Fibroblast of lung (primary cell): ENCODE measurements around the gene CSAG1. TPM values are rescaled to one million over a fixed set of nuclear protein-coding genes. Genes with fewer than 3 reads are reported as not detected.
"Not testable (repeated sequence)": the region's sequence is repeated elsewhere in the genome, so short reads cannot be mapped to it uniquely, and the experiment has no call there.

ENCODE experiments used
- DNase-seq, 2 donors: peaks; one replicate each; pipeline versions ENCODE4 v3.0.0 to v3.0.0-alpha.2; 2010; ENCODE audit warnings: low read depth in 2 of 2
- H2AFZ ChIP-seq: 2 replicates; pipeline ENCODE4 v1.5.1; 2012; ENCODE audit warnings: low read length, control low read depth, inconsistent platforms
- H3K27ac ChIP-seq: 2 replicates; pipeline ENCODE4 v1.5.1; 2011; ENCODE audit warnings: low read length, control low read depth; ENCODE audit not compliant: insufficient read depth
- H3K27me3 ChIP-seq: 2 replicates; pipeline ENCODE4 v1.5.1; 2011; ENCODE audit warnings: mild to moderate bottlenecking, low read length; ENCODE audit not compliant: control insufficient read depth, insufficient read depth
- H3K36me3 ChIP-seq: 2 replicates; pipeline ENCODE4 v1.5.1; 2011; ENCODE audit warnings: low read length; ENCODE audit not compliant: control insufficient read depth, insufficient read depth
- H3K4me1 ChIP-seq: 2 replicates; pipeline ENCODE4 v1.5.1; 2011; ENCODE audit warnings: low read length; ENCODE audit not compliant: control insufficient read depth, insufficient read depth; ENCODE audit errors: extremely low read depth
- H3K4me2 ChIP-seq: 2 replicates; pipeline ENCODE4 v1.5.1; 2011; ENCODE audit warnings: low read length, control low read depth; ENCODE audit not compliant: insufficient read depth; ENCODE audit errors: extremely low read depth
- H3K4me3 ChIP-seq, 4 experiments: fragments of 200-600 bp in 1 of 4; sonication (generic) in 1 of 4; replicated peaks in 1 of 4; 2 replicates each; pipeline ENCODE4 v1.5.1; 2011 to 2016; ENCODE audit warnings: low read length in 4 of 4, low read depth in 3 of 4, mild to moderate bottlenecking in 3 of 4, control low read depth in 2 of 4, inconsistent platforms in 1 of 4, mixed read lengths in 1 of 4; ENCODE audit not compliant: insufficient read depth in 1 of 4; ENCODE audit errors: control extremely low read depth in 1 of 4
- H3K79me2 ChIP-seq: 2 replicates; pipeline ENCODE4 v1.5.1; 2012; ENCODE audit warnings: mild to moderate bottlenecking, low read length, inconsistent platforms; ENCODE audit not compliant: control insufficient read depth, insufficient read depth
- H3K9ac ChIP-seq: 2 replicates; pipeline ENCODE4 v1.5.1; 2011; ENCODE audit warnings: mild to moderate bottlenecking, low read length, control low read depth; ENCODE audit not compliant: insufficient read depth
- H3K9me3 ChIP-seq: 2 replicates; pipeline ENCODE4 v1.5.1; 2012; ENCODE audit warnings: low read depth, low read length; ENCODE audit not compliant: control insufficient read depth, insufficient read depth
- H4K20me1 ChIP-seq: 2 replicates; pipeline ENCODE4 v1.5.1; 2011; ENCODE audit warnings: low read length; ENCODE audit not compliant: control insufficient read depth, insufficient read depth; ENCODE audit errors: extremely low read depth
- polyA plus RNA-seq, 2 donors: library from polyadenylated mRNA; depleted of rRNA in 1 of 2; stranded (reverse) in 1 of 2; unstranded in 1 of 2; fragments of >200 nt; gene quantifications; 2 replicates each; pipeline ENCODE4 v1.2.1, GENCODE V29; 2011 to 2012; ENCODE audit warnings: missing spikeins in 1 of 2
- total RNA-seq: library from RNA; depleted of rRNA; stranded (reverse); fragments of >200 nt; gene quantifications from 2 replicates; pipeline ENCODE4 v1.2.1, GENCODE V29; 2014

CSAG1 gene
- total and polyA plus RNA-seq, 2 donors (not counting 1 experiment from before 2014, with no cell fraction given), result not detected

- H3K79me2 ChIP-seq, H3K27me3 ChIP-seq, H3K4me3 ChIP-seq, H3K4me1 ChIP-seq, H3K27ac ChIP-seq, H3K9ac ChIP-seq, H3K9me3 ChIP-seq, H2AFZ ChIP-seq, H4K20me1 ChIP-seq, H3K36me3 ChIP-seq, H3K4me2 ChIP-seq, DNase-seq: not testable (repeated sequence)
Measured at GRCh38 chrX:152697952-152698931, 35.3 kb downstream of the CSAG1 start, which contains the start of gene MAGEA3. Gene MAGEA3, plus strand, starts transcription at chrX:152698794. Its CDS starts 2,039 bp downstream, at chrX:152700833.

DNA sequence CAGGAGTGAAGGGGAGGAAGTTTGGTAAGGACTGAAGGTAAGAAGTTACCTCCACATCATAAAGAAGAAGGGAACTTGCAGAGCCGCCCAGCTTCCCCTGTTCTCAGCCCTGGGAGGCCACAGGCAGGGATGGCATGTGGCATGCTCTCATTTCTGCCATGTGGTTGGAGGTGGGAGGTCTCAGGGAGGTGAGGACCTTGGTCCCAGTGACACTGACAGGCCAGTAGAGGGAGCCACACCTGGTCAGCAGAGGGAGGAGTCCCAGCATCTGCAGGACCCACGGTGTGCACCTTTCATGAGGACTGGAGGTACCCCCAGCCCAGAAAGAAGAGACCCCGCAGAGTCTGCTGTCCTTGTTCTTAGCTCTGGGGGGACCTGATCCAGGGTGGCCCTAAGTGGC is 52.5 kb downstream of the CSAG1 start:
- not testable (repeated sequence) for H3K27ac ChIP-seq, H3K27me3 ChIP-seq, DNase-seq, H3K4me2 ChIP-seq, H2AFZ ChIP-seq, H3K4me3 ChIP-seq, H3K9ac ChIP-seq, H3K9me3 ChIP-seq, H3K4me1 ChIP-seq, H3K36me3 ChIP-seq, H4K20me1 ChIP-seq, H3K79me2 ChIP-seq

Other genes with a start within 250 kb of the CSAG1 start
- under 0.01 TPM in 1 of 2 replicates, not detected in the other for gene GABRQ, start 95.8 kb downstream of the CSAG1 start, total RNA-seq
- 0.02 TPM in 1 of 2 replicates, not detected in the other for gene GABRQ, start 95.8 kb downstream of the CSAG1 start, polyA plus RNA-seq
- gene MAGEA3, start 34.9 kb downstream of the CSAG1 start, total RNA-seq, result not detected in 2 replicates
- gene MAGEA3, start 34.9 kb downstream of the CSAG1 start, polyA plus RNA-seq, result not detected in 2 replicates
- gene CSAG2, start 24.4 kb downstream of the CSAG1 start, total RNA-seq, result not detected in 2 replicates
- not detected in 2 replicates for gene CSAG2, start 24.4 kb downstream of the CSAG1 start, polyA plus RNA-seq
- not detected in 2 replicates for gene MAGEA2B, start 19.1 kb downstream of the CSAG1 start, total RNA-seq
- gene MAGEA2B, start 19.1 kb downstream of the CSAG1 start, polyA plus RNA-seq, result not detected in 2 replicates
- not detected in 2 replicates for gene MAGEA12, start within 50 bp of the CSAG1 start, total RNA-seq
- not detected in 2 replicates for gene MAGEA12, start within 50 bp of the CSAG1 start, polyA plus RNA-seq
- gene MAGEA2, start 20.1 kb upstream of the CSAG1 start, total RNA-seq, result not detected in 2 replicates
- gene MAGEA2, start 20.1 kb upstream of the CSAG1 start, polyA plus RNA-seq, result not detected in 2 replicates
- not detected in 2 replicates for gene CSAG3, start 25.5 kb upstream of the CSAG1 start, total RNA-seq
- not detected in 2 replicates for gene CSAG3, start 25.5 kb upstream of the CSAG1 start, polyA plus RNA-seq
- not detected in 2 replicates for gene MAGEA6, start 36.0 kb upstream of the CSAG1 start, total RNA-seq
- gene MAGEA6, start 36.0 kb upstream of the CSAG1 start, polyA plus RNA-seq, result not detected in 2 replicates
- 30.6 and 40.8 TPM in 2 replicates for gene CETN2, start 97.0 kb upstream of the CSAG1 start, total RNA-seq
- gene CETN2, start 97.0 kb upstream of the CSAG1 start, polyA plus RNA-seq, result 72.1 and 79.7 TPM in 2 replicates
- gene NSDHL, start 97.3 kb upstream of the CSAG1 start, total RNA-seq, result 16.7 and 32.2 TPM in 2 replicates
- gene NSDHL, start 97.3 kb upstream of the CSAG1 start, polyA plus RNA-seq, result 43.5 and 48.8 TPM in 2 replicates
- 0.66 and 1.0 TPM in 2 replicates for gene ZNF185, start 164.3 kb upstream of the CSAG1 start, total RNA-seq
- 2.3 and 4.2 TPM in 2 replicates for gene ZNF185, start 164.3 kb upstream of the CSAG1 start, polyA plus RNA-seq